Calu3 (cell line): ENCODE measurements around the gene SLC9A8. TPM values are rescaled to one million over a fixed set of nuclear protein-coding genes. Genes with fewer than 3 reads are reported as not detected.

Experiments
- BruUV-seq: library from RNA; stranded (reverse); fragments of 400-500 nt; replicated peaks from 2 replicates; lab custom pipeline; 2021; lab: Mats Ljungman, UMichigan
- CTCF ChIA-PET: fragments of 300-600 bp; sonication (Branson Sonifier 250); formaldehyde crosslinking; loops from one replicate; lab custom pipeline; 2022; ENCODE audit warnings: antibody characterized with exemption; lab: Charles Lee
- DNase-seq: peaks from one replicate; pipeline ENCODE4 v3.0.0; 2022
- H3K27ac Mint-ChIP-seq: one replicate; pipeline ENCODE4 v1.8.0; 2022; ENCODE audit warnings: mixed read lengths; ENCODE audit not compliant: unreplicated experiment
- H3K27me3 Mint-ChIP-seq: one replicate; pipeline ENCODE4 v1.8.0; 2022; ENCODE audit warnings: mixed read lengths; ENCODE audit not compliant: unreplicated experiment
- H3K36me3 Mint-ChIP-seq: one replicate; pipeline ENCODE4 v1.8.0; 2022; ENCODE audit warnings: mild to moderate bottlenecking, moderate library complexity, mixed read lengths; ENCODE audit not compliant: insufficient read depth, unreplicated experiment
- H3K4me1 Mint-ChIP-seq: one replicate; pipeline ENCODE4 v1.8.0; 2022; ENCODE audit warnings: mild to moderate bottlenecking, low read depth, mixed read lengths; ENCODE audit not compliant: unreplicated experiment
- H3K4me3 Mint-ChIP-seq: one replicate; pipeline ENCODE4 v1.8.0; 2022; ENCODE audit warnings: mild to moderate bottlenecking, low read depth, moderate library complexity, mixed read lengths; ENCODE audit not compliant: unreplicated experiment
- H3K9me3 Mint-ChIP-seq: one replicate; pipeline ENCODE4 v1.8.0; 2022; ENCODE audit warnings: low read depth, mixed read lengths; ENCODE audit not compliant: unreplicated experiment
- CTCF ChIP-seq: fragments of 200-600 bp; IDR thresholded peaks from one replicate; pipeline ENCODE4 v1.8.0; 2022; ENCODE audit warnings: antibody characterized with exemption; ENCODE audit not compliant: unreplicated experiment
- intact Hi-C: fragments of 100-400 bp; cut with micrococcal nuclease; formaldehyde crosslinking; loops from one replicate; pipeline ENCODE4 v1.10.0; 2022; ENCODE audit not compliant: unreplicated experiment
- total RNA-seq: library from RNA; stranded (reverse); gene quantifications from 2 replicates; pipeline ENCODE4 v1.2.3, GENCODE V29; 2022

The SLC9A8 gene
- total RNA-seq, 1 experiment from 2014 or later: 30.0 TPM

DNA sequence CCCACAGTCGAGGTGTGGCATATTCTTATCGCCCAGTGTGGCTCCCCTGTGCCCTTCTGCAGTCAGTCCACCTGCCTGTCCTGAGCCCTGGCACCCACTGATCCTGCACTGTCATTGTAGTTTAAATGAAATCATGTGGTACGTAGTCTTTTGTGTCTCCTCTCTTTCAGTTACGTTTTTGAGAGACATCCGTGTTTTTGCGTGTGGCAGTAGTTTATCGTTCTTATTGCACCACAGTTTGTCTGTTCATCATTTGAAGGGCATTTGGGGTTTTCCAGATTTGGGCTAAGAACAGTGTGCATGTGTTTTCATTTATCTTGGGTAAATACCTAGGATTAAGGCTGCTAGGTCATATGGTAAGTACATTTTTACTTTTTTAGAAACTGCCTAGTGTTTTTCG is 53.4 kb downstream of the SLC9A8 start:
- no peak overlapping the region for H3K4me3 Mint-ChIP-seq
- no peaks in the 10 kb centered on the region for H3K9me3 Mint-ChIP-seq
- no peak overlapping the region for H3K27ac Mint-ChIP-seq
- TF ChIP-seq CTCF: no peak
- peaks cover 10% of the 10 kb centered on the region for H3K36me3 Mint-ChIP-seq
- BruUV-seq: no TSS peak
- no peaks in the 10 kb centered on the region for H3K4me1 Mint-ChIP-seq
- intact Hi-C loops: no loop called here
- CTCF ChIA-PET: interaction anchor here (1.5 kb wide), 1 partner anchor 381 kb away, joined by 3 read pairs; no protein-coding TSS in a partner anchor
- no peak for DNase-seq
- no peaks in the 10 kb centered on the region for H3K27me3 Mint-ChIP-seq

DNA sequence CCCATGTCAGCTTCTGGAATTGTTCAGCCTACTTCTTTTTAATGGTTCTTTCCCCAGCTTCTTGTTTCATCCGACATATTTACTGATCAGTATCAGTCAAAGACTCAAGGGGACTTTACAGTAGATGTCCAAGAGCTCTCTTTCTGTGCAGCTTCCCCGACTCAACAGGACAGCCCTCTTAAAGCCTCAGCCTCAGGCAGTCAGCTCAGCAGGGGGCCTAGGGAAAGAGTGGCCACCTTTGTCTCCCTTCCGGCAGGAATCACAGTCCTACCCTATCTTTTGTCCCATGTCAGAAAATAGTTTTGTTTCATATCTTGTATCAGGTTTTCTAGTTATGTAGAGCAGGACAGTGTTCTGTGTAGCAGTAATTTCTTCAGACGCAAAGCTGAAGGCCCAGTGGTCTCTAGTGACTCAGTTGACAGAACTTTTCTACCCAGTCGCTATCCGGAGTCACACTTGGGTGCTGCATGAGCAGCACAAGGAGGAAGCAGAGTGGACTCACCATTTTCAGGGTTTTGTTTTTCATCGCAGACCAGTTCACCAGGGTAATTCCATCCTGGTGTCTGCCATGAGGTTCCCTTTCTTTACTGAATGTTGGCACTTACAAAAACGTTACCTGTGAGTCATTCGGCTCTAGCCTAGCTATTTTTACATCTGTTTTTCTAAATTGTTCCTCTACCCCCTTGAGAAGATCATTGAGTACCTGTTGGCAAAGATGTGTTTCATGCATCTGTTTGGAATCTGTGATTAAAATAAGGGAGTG is 55.0 kb downstream of the SLC9A8 start:
- H3K27me3 Mint-ChIP-seq: no peaks in the 10 kb centered on the region
- CTCF ChIA-PET: interaction anchor here (1.5 kb wide), 1 partner anchor 383 kb away, joined by 3 read pairs; no protein-coding TSS in a partner anchor
- no peaks in the 10 kb centered on the region for H3K4me1 Mint-ChIP-seq
- TF ChIP-seq CTCF: no peak
- H3K4me3 Mint-ChIP-seq: no peak overlapping the region
- peaks cover 15% of the 10 kb centered on the region for H3K36me3 Mint-ChIP-seq
- no peak for DNase-seq
- intact Hi-C loops: no loop called here
- no TSS peak for BruUV-seq
- H3K27ac Mint-ChIP-seq: no peak overlapping the region
- H3K9me3 Mint-ChIP-seq: no peaks in the 10 kb centered on the region

GRCh38 chr20:49868538-49868937 is 55.9 kb downstream of the SLC9A8 start:
- no TSS peak for BruUV-seq
- CTCF ChIA-PET: interaction anchor here (0.6 kb wide), 1 partner anchor 12 kb away, joined by 8 read pairs; no protein-coding TSS in a partner anchor

GRCh38 chr20:49868964-49869363 is 56.3 kb downstream of the SLC9A8 start:
- Mint-ChIP-seq H3K4me3 (no peak overlapping the region), H3K4me1 (no peaks in the 10 kb centered on the region), H3K36me3 (peaks cover 19% of the 10 kb centered on the region), H3K9me3 (no peaks in the 10 kb centered on the region), H3K27ac (no peak overlapping the region), H3K27me3 (no peaks in the 10 kb centered on the region)
- BruUV-seq: no TSS peak
- no peak for TF ChIP-seq CTCF
- CTCF ChIA-PET: interaction anchor here (0.6 kb wide), 1 partner anchor 11 kb away, joined by 8 read pairs; no protein-coding TSS in a partner anchor
- intact Hi-C loops: no loop called here
- DNase-seq: no peak

More at GRCh38 chr20:49868538-49868937, 55.9 kb downstream of the SLC9A8 start:
- H3K4me1 Mint-ChIP-seq: no peaks in the 10 kb centered on the region
- intact Hi-C loops: no loop called here
- H3K9me3 Mint-ChIP-seq: no peaks in the 10 kb centered on the region
- H3K4me3 Mint-ChIP-seq: no peak overlapping the region
- no peak overlapping the region for H3K27ac Mint-ChIP-seq
- DNase-seq: no peak
- no peak for TF ChIP-seq CTCF
- peaks cover 15% of the 10 kb centered on the region for H3K36me3 Mint-ChIP-seq
- H3K27me3 Mint-ChIP-seq: no peaks in the 10 kb centered on the region
